Brain pericyte (primary cell): ENCODE measurements around the gene EFNA5.

Experiments used
- DNase-seq: peaks from one replicate; pipeline ENCODE4 v3.0.0-alpha.2; 2012; ENCODE audit warnings: low read depth, low spot score

The EFNA5 gene

GRCh38 chr5:107428303-107428813, 242.4 kb downstream of the EFNA5 start:
- no peak for DNase-seq

GRCh38 chr5:107426872-107427271, 243.9 kb downstream of the EFNA5 start:
- no peak for DNase-seq

GRCh38 chr5:107426209-107426608, 244.5 kb downstream of the EFNA5 start:
- DNase-seq = no peak

- DNase-seq = no peak
Observed at GRCh38 chr5:107425541-107426031, 245.2 kb downstream of the EFNA5 start.

GRCh38 chr5:107424491-107424890, 246.2 kb downstream of the EFNA5 start:
- DNase-seq = no peak

GRCh38 chr5:107422494-107422893, 248.2 kb downstream of the EFNA5 start:
- no peak for DNase-seq

GRCh38 chr5:107419498-107419897, 251.2 kb downstream of the EFNA5 start:
- no peak for DNase-seq

GRCh38 chr5:107418902-107419301, 251.8 kb downstream of the EFNA5 start:
- DNase-seq = no peak

GRCh38 chr5:107418071-107418470, 252.7 kb downstream of the EFNA5 start:
- DNase-seq = no peak

- DNase-seq = no peak
Observed at GRCh38 chr5:107415762-107416161, 255.0 kb downstream of the EFNA5 start.

- DNase-seq = no peak
Observed at GRCh38 chr5:107414802-107415201, 255.9 kb downstream of the EFNA5 start.

GRCh38 chr5:107413754-107414153, 257.0 kb downstream of the EFNA5 start:
- no peak for DNase-seq

GRCh38 chr5:107408564-107408963, 262.2 kb downstream of the EFNA5 start:
- DNase-seq = no peak

- no peak for DNase-seq
Observed at GRCh38 chr5:107407713-107408298, 262.9 kb downstream of the EFNA5 start.

- no peak for DNase-seq
Observed at GRCh38 chr5:107404595-107405374, 266.0 kb downstream of the EFNA5 start.

- DNase-seq = no peak
Observed at GRCh38 chr5:107403228-107403953, 267.3 kb downstream of the EFNA5 start.

GRCh38 chr5:107402434-107403227, 268.1 kb downstream of the EFNA5 start:
- DNase-seq = peak; percentile 72

GRCh38 chr5:107401470-107402122, 269.1 kb downstream of the EFNA5 start:
- DNase-seq = no peak

- DNase-seq = no peak
Observed at GRCh38 chr5:107400328-107400727, 270.4 kb downstream of the EFNA5 start.

GRCh38 chr5:107398703-107399102, 272.0 kb downstream of the EFNA5 start:
- no peak for DNase-seq

- no peak for DNase-seq
Observed at GRCh38 chr5:107396351-107396690, 274.4 kb downstream of the EFNA5 start.
